ENCODE results near the gene ANKS1B.

DNA sequence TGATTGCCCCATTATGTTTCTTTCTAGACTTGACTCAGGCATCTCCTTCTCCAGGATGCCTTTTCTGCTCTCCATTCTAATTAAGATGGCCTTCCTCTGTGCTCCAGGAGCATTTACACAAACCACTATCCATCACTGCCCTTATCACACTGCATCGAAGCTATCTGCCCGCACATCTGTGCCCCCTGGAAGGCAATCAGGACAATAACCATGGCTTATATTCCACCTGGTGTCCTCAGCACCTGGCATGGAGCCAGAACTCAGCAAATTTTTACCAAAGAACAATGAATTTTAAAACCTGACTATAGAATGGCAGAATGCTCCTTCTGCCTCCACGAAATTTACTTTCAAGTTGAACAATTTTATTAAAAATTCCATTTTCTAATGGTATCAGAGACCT is 873.9 kb downstream of the ANKS1B start:
- TF ChIP-seq NFIC (IDR thresholded peaks at IDR 0.05) (no peak), EP300 (IDR thresholded peaks at IDR 0.05; ENCODE audit: borderline replicate concordance) (no peak), TCF12 (IDR thresholded peaks at IDR 0.05; ENCODE audit: low read depth) (no peak), RAD21 (IDR thresholded peaks at IDR 0.05; ENCODE audit: low read depth) (no peak), TEAD4 (IDR thresholded peaks at IDR 0.05) (no peak), CREB1 (IDR thresholded peaks at IDR 0.05; ENCODE audit: low read depth) (no peak), EGR1 (IDR thresholded peaks at IDR 0.05) (no peak), FOXM1 (IDR thresholded peaks at IDR 0.05; ENCODE audit: borderline replicate concordance, low read depth) (no peak), TAF1 (IDR thresholded peaks at IDR 0.05; ENCODE audit: low read depth) (no peak), CEBPB (IDR thresholded peaks at IDR 0.05) (no peak), YY1 (IDR thresholded peaks at IDR 0.05; ENCODE audit: low read depth) (no peak)
- TF ChIP-seq, protein P1, sequence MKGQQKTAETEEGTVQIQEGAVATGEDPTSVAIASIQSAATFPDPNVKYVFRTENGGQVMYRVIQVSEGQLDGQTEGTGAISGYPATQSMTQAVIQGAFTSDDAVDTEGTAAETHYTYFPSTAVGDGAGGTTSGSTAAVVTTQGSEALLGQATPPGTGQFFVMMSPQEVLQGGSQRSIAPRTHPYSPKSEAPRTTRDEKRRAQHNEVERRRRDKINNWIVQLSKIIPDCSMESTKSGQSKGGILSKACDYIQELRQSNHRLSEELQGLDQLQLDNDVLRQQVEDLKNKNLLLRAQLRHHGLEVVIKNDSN (IDR thresholded peaks at IDR 0.05): no peak
- TF ChIP-seq, protein P2, sequence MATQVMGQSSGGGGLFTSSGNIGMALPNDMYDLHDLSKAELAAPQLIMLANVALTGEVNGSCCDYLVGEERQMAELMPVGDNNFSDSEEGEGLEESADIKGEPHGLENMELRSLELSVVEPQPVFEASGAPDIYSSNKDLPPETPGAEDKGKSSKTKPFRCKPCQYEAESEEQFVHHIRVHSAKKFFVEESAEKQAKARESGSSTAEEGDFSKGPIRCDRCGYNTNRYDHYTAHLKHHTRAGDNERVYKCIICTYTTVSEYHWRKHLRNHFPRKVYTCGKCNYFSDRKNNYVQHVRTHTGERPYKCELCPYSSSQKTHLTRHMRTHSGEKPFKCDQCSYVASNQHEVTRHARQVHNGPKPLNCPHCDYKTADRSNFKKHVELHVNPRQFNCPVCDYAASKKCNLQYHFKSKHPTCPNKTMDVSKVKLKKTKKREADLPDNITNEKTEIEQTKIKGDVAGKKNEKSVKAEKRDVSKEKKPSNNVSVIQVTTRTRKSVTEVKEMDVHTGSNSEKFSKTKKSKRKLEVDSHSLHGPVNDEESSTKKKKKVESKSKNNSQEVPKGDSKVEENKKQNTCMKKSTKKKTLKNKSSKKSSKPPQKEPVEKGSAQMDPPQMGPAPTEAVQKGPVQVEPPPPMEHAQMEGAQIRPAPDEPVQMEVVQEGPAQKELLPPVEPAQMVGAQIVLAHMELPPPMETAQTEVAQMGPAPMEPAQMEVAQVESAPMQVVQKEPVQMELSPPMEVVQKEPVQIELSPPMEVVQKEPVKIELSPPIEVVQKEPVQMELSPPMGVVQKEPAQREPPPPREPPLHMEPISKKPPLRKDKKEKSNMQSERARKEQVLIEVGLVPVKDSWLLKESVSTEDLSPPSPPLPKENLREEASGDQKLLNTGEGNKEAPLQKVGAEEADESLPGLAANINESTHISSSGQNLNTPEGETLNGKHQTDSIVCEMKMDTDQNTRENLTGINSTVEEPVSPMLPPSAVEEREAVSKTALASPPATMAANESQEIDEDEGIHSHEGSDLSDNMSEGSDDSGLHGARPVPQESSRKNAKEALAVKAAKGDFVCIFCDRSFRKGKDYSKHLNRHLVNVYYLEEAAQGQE (IDR thresholded peaks at IDR 0.05; ENCODE audit: low read depth): no peak
- TF ChIP-seq, protein P3, sequence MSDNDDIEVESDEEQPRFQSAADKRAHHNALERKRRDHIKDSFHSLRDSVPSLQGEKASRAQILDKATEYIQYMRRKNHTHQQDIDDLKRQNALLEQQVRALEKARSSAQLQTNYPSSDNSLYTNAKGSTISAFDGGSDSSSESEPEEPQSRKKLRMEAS (IDR thresholded peaks at IDR 0.05): no peak
